Thoracic aorta (tissue), 2 donors: Measurements from ENCODE around the gene PRRG2. TPM values are rescaled to one million over a fixed set of nuclear protein-coding genes. Genes with fewer than 3 reads are reported as not detected.
"Not testable (repeated sequence)": the region's sequence is repeated elsewhere in the genome, so short reads cannot be mapped to it uniquely, and the experiment has no call there.

Experiments used
- ATAC-seq: fragments of 150-250 bp; one replicate; pipeline ENCODE4 v1.8.0; 2017; ENCODE audit warnings: low read depth; ENCODE audit not compliant: insufficient number of reproducible peaks, low FRiP score
- DNase-seq: peaks from one replicate; pipeline ENCODE4 v3.0.0-alpha.2; 2020; ENCODE audit warnings: low spot score
- H3K27ac ChIP-seq, 2 donors: fragments of 200-600 bp; sonication (generic); 1 replicate in 1 of 2; 2 replicates in 1 of 2; pipeline ENCODE4 v1.5.1; 2016; ENCODE audit warnings: mild to moderate bottlenecking in 2 of 2, moderate library complexity in 2 of 2
- H3K27me3 ChIP-seq: fragments of 200-600 bp; sonication (generic); replicated peaks from 2 replicates; pipeline ENCODE4 v1.6.0; 2016; ENCODE audit warnings: mild to moderate bottlenecking; ENCODE audit not compliant: insufficient read depth
- H3K36me3 ChIP-seq: fragments of 200-600 bp; sonication (generic); one replicate; pipeline ENCODE4 v1.5.1; 2016
- H3K4me1 ChIP-seq, 2 donors: fragments of 200-600 bp; sonication (generic); 1 replicate in 1 of 2; 2 replicates in 1 of 2; pipeline versions ENCODE4 v1.5.1 to v1.6.0; 2016; ENCODE audit warnings: low read depth in 2 of 2, mild to moderate bottlenecking in 1 of 2; ENCODE audit not compliant: control insufficient read depth in 1 of 2
- H3K4me3 ChIP-seq: fragments of 200-600 bp; sonication (generic); 2 replicates; pipeline ENCODE4 v1.5.1; 2016; ENCODE audit warnings: mild to moderate bottlenecking
- H3K9me3 ChIP-seq: fragments of 200-600 bp; sonication (generic); 2 replicates; pipeline ENCODE4 v1.5.1; 2016
- total RNA-seq, 2 donors: library from RNA; depleted of rRNA; stranded (reverse); fragments of >200 nt; gene quantifications; one replicate each; pipeline versions ENCODE4 v1.1.0 to v1.2.3, GENCODE V29; 2016
- TF ChIP-seq, protein P1 (sequence below): fragments of 200-600 bp; sonication (generic); IDR thresholded peaks from one replicate; pipeline ENCODE4 v1.5.1; 2019; ENCODE audit warnings: antibody characterized with exemption

The PRRG2 gene
- total RNA-seq, 2 donors from 2014 or later: not detected

DNA sequence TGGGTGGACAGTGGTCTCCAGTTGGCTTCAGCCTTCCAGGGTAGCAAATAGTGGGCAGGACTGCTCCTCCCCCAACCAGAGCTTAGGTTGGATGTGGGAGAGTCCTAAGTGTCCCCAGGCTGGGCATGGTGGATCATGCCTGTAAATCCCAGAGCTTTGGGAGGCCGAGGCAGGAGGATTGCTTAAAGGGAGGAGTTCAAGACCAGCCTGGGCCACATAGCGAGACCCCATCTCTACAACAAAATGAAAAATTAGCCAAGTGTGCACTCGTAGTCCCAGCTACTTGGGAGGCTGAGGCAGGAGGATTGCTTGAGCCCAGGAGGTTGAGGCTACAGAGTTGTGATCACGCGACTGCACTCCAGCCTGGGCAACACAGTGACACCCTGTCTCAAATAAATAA is 51.5 kb downstream of the PRRG2 start:
- no peak for DNase-seq
- peaks cover 11% of the 10 kb centered on the region for H3K36me3 ChIP-seq
- H3K27me3 ChIP-seq: no peaks in the 10 kb centered on the region
- TF ChIP-seq, protein P1, sequence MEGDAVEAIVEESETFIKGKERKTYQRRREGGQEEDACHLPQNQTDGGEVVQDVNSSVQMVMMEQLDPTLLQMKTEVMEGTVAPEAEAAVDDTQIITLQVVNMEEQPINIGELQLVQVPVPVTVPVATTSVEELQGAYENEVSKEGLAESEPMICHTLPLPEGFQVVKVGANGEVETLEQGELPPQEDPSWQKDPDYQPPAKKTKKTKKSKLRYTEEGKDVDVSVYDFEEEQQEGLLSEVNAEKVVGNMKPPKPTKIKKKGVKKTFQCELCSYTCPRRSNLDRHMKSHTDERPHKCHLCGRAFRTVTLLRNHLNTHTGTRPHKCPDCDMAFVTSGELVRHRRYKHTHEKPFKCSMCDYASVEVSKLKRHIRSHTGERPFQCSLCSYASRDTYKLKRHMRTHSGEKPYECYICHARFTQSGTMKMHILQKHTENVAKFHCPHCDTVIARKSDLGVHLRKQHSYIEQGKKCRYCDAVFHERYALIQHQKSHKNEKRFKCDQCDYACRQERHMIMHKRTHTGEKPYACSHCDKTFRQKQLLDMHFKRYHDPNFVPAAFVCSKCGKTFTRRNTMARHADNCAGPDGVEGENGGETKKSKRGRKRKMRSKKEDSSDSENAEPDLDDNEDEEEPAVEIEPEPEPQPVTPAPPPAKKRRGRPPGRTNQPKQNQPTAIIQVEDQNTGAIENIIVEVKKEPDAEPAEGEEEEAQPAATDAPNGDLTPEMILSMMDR: no peak
- ATAC-seq: no peak
- H3K27ac ChIP-seq: no peak overlapping the region
- no peaks in the 10 kb centered on the region for H3K9me3 ChIP-seq
- no peak overlapping the region for H3K4me3 ChIP-seq
- H3K4me1 ChIP-seq: peaks cover 4 to 27% of the 10 kb centered on the region in 2 donors

DNA sequence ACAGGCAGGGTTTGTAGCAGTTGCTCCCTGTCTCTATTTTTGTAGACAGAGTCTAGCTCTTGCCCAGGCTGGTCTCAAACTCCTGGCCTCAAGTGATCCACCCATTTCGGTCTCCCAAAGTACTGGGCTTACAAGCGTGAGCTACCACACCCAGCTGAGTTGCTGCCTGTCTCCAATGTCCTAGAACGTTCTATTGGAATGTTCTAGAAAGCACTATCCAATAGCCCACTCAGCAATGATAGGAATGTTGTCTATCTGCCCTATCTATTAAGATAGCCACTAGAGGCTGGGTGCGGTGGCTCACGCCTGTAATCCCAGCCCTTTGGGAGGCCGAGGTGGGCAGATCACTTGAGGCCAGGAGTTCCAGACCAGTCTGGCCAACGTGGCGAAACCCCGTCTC is 52.2 kb downstream of the PRRG2 start:
- not testable (repeated sequence) for DNase-seq, ATAC-seq, H3K27me3 ChIP-seq, H3K4me3 ChIP-seq, H3K27ac ChIP-seq, H3K9me3 ChIP-seq
- H3K4me1 ChIP-seq: peaks cover 4 to 33% of the 10 kb centered on the region in 2 donors
- peaks cover 11% of the 10 kb centered on the region for H3K36me3 ChIP-seq

DNA sequence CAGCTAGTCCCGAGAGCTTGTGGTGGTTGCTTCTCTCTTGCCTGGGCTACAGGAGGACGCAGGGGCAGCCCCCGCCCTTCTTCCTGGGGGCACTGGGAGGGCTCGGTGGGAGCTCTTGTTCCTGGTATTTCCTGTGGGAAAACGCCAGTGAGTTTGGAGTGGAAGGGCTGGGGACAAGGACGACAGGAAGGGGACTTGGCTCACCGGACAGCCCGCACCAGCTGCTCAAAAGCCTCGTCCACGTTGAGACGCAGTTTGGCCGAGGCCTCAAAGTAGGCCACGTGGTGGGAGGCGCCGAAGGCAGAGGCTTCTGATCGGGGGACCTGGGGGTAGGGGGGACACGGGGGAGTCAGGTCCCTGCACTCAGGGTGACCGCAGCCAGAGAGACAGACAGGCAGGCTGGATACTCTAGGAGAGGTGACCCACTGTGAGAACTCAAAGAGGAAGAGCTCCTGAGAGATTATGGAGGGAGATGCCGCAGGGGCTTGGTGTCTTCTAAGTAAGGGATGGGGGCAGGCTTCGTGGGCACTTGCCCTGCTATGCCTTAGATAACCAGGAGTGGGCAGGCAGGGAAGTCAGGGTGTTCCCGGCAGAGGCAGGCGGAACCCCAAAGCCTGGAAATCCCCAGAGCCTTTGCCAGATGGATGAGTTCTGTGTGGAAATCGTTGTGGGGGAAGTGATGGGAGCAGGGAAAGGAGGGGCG is 54.6 kb downstream of the PRRG2 start:
- ATAC-seq (no peak), DNase-seq (no peak)
- Histone ChIP-seq H3K9me3 (no peaks in the 10 kb centered on the region), H3K4me1 (peaks cover 4 to 23% of the 10 kb centered on the region in 2 donors), H3K27ac (peak overlapping the region in 1 of 2 donors; percentile 30), H3K27me3 (no peaks in the 10 kb centered on the region), H3K4me3 (no peak overlapping the region), H3K36me3 (peaks cover 11% of the 10 kb centered on the region)
- TF ChIP-seq, protein P1: no peak

DNA sequence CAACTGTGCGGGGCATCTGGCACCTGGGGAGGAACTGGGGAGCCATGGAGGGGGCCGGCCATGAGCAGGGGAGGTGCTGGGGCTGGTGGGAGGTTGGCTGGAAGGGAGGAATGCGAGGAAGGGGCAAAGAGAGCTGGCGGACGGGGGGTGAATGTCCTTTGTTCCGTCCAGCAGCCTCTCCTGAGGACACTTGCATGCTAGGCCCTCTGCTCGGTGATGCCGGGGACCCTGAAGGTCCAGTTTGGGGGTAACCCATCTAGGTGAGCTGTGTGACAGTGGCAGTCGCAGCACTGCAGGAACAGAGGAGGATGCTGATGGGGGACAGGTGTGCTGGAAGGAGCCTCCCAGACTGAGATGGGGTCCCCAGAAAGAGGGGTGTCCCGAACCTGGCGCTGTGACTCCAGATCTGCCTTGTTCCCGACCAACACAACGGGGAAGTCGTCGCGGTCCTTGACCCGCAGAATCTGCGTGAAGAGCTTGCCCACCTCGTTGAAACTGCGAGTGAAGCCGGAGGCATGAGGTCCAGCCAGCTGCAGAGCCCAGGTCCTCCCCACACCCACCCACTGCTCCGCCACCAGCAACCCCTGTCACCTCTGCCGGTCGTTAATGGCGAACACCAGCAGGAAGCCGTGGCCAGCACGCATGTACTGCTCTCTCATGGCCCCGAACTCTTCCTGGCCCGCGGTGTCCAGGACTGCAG is 55.3 kb downstream of the PRRG2 start:
- H3K27ac ChIP-seq: no peak overlapping the region
- DNase-seq (no peak), ATAC-seq (no peak)
- H3K36me3 ChIP-seq: peaks cover 11% of the 10 kb centered on the region
- TF ChIP-seq, protein P1: no peak
- H3K9me3 ChIP-seq: no peaks in the 10 kb centered on the region
- H3K27me3 ChIP-seq: no peaks in the 10 kb centered on the region
- no peak overlapping the region for H3K4me3 ChIP-seq
- H3K4me1 ChIP-seq: peaks cover 0 to 19% of the 10 kb centered on the region in 2 donors

DNA sequence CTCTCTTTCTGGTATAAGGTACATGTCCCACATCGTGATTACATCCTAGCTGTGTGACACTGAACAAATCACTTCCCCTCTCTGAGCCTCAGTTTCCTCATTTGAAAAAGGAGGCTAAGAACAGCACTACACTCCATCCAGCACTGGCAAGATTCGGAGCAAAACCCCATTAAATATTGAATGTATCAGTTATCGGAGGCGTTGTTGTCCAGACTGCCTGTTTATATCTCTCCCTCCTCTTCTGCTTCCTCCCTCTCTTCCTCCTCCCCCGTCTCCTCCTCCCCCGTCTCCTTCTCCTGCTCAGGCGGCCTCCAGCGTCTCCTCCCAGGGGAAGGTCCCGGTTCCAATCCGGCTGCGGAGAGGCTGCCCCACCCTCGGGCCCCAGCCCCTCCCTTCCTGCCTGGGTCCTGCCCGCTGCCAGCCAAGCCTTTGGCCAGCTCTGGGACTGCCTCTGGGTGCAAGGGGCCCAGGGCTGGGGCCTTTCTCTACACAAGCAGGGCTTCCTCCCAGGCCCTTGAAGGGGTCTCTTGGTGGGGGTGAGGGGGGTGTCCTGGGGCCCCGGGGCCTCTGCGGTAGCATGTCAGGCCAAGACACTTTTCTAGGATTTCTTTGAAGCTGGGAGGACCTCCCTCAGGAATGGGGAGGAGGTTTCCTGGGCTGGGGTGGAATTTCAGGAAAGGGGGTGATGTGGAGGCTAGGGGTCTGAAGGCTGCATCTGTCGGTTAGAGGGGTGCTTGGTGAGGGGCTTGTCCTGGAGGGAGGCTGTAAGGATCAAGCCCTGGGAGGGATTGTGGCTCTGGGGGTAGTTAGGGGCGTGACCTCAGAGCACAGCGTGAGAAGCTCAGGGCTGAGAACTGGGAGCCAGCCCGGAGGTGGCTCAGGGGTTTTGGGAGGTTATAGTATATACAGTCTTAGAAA is 57.0 kb downstream of the PRRG2 start:
- H3K9me3 ChIP-seq: no peaks in the 10 kb centered on the region
- H3K27me3 ChIP-seq: no peaks in the 10 kb centered on the region
- H3K4me3 ChIP-seq: peak overlapping the region; percentile 96
- DNase-seq: peak; percentile 55
- peaks cover 11% of the 10 kb centered on the region for H3K36me3 ChIP-seq
- TF ChIP-seq, protein P1: no peak
- peaks cover 6 to 23% of the 10 kb centered on the region in 2 donors for H3K4me1 ChIP-seq
- H3K27ac ChIP-seq: peak overlapping the region; percentile 97 to 100
- ATAC-seq: no peak
